Karpas-422 (cell line): Measurements from ENCODE around the gene METTL4. TPM values are rescaled to one million over a fixed set of nuclear protein-coding genes. Genes with fewer than 3 reads are reported as not detected.

ENCODE experiments used
- DNase-seq: peaks from one replicate; pipeline ENCODE4 v3.0.0-alpha.2; 2015
- H2AFZ ChIP-seq: fragments of 200-600 bp; sonication (generic); 2 replicates; pipeline ENCODE4 v1.6.1; 2014; ENCODE audit warnings: antibody characterized with exemption, low read length, mixed read lengths
- H3K27ac ChIP-seq: fragments of 200-600 bp; sonication (generic); 2 replicates; pipeline ENCODE4 v1.5.1; 2014; ENCODE audit warnings: mild to moderate bottlenecking, low read length, moderate library complexity
- H3K27me3 ChIP-seq: fragments of 200-600 bp; sonication (generic); 2 replicates; pipeline ENCODE4 v1.6.1; 2014; ENCODE audit warnings: low read length, mixed read lengths
- H3K36me3 ChIP-seq: fragments of 200-600 bp; sonication (generic); 2 replicates; pipeline ENCODE4 v1.6.1; 2014; ENCODE audit warnings: low read length, mixed read lengths; ENCODE audit not compliant: insufficient read depth
- H3K4me1 ChIP-seq: fragments of 200-600 bp; sonication (generic); 2 replicates; pipeline ENCODE4 v1.6.1; 2014; ENCODE audit warnings: mild to moderate bottlenecking, low read length, mixed read lengths
- H3K4me2 ChIP-seq: fragments of 200-600 bp; sonication (generic); 2 replicates; pipeline ENCODE4 v1.6.1; 2014; ENCODE audit warnings: low read length, low read depth, mild to moderate bottlenecking; ENCODE audit not compliant: poor library complexity, severe bottlenecking
- H3K4me3 ChIP-seq: fragments of 200-600 bp; sonication (generic); 2 replicates; pipeline ENCODE4 v1.5.1; 2014; ENCODE audit warnings: mild to moderate bottlenecking, antibody characterized with exemption, low read length, mixed read lengths
- H3K79me2 ChIP-seq: fragments of 200-600 bp; sonication (generic); 2 replicates; pipeline ENCODE4 v1.6.1; 2014; ENCODE audit warnings: mild to moderate bottlenecking, low read length, mixed read lengths
- H3K9ac ChIP-seq: fragments of 200-600 bp; sonication (generic); 2 replicates; pipeline ENCODE4 v1.6.0; 2014; ENCODE audit warnings: low read length
- H3K9me2 ChIP-seq: fragments of 200-600 bp; sonication (generic), shearing (Covaris generic); replicated peaks from 2 replicates; pipeline ENCODE4 v1.6.0; 2014; ENCODE audit warnings: mild to moderate bottlenecking, low read length, moderate library complexity; ENCODE audit not compliant: insufficient read depth
- H3K9me3 ChIP-seq: fragments of 300-700, 200-600 bp; sonication (generic); 2 replicates; pipeline ENCODE4 v1.6.1; 2014; ENCODE audit warnings: low read length, mixed read lengths
- H4K20me1 ChIP-seq: fragments of 200-600 bp; sonication (generic); 2 replicates; pipeline ENCODE4 v1.6.1; 2014; ENCODE audit warnings: mild to moderate bottlenecking, antibody characterized with exemption, low read length, low read depth; ENCODE audit not compliant: insufficient read depth
- total RNA-seq: library from RNA; depleted of rRNA; stranded (reverse); fragments of >200 nt; shearing (Covaris generic); gene quantifications from 2 replicates; pipeline ENCODE4 v1.2.3, GENCODE V29; 2014; ENCODE audit warnings: low replicate concordance

Gene METTL4
- total RNA-seq, 1 experiment from 2014 or later, result 15.8 TPM

GRCh38 chr18:2538844-2539243 lies 32.5 kb downstream of the METTL4 start:
- no peak for DNase-seq
- H3K4me2 ChIP-seq, result peak overlapping the region; percentile 9
- peaks cover 51% of the 10 kb centered on the region for H3K4me1 ChIP-seq
- H3K27ac ChIP-seq, result no peak overlapping the region
- no peaks in the 10 kb centered on the region for H3K9me2 ChIP-seq
- H3K79me2 ChIP-seq, result no peaks in the 10 kb centered on the region
- H2AFZ ChIP-seq, result no peak overlapping the region
- peaks cover 8% of the 10 kb centered on the region; the same call in 1 of the 2 replicates for H3K36me3 ChIP-seq
- H3K4me3 ChIP-seq, result no peak overlapping the region
- H4K20me1 ChIP-seq, result 0 out of 2 replicates have a peak, but pooled peaks cover 10% of the 10 kb centered on the region
- H3K9ac ChIP-seq, result no peak overlapping the region
- H3K27me3 ChIP-seq, result no peaks in the 10 kb centered on the region
- no peaks in the 10 kb centered on the region for H3K9me3 ChIP-seq

DNA sequence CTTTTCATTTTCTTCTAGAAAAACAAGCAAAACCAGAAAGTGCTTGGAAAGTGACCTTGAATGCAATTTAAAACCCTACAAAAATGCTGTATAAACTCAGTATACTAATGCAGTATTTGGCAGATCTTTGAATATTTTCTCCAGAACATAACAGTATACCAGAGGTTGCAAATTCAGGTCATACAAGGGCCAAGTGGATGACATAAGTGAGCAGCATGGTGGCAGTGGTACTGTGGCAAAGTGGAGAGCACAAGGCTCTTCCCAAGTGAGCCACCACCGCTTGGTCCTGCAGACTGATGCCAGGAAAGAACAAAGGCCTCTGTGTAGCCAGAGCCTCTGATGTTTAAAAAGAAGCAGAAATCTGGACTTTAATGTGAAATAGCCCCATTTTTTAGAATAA lies 33.1 kb downstream of the METTL4 start:
- Histone ChIP-seq H3K79me2 (no peaks in the 10 kb centered on the region), H3K4me1 (peaks cover 56% of the 10 kb centered on the region), H3K9me3 (no peaks in the 10 kb centered on the region), H3K4me2 (no peak overlapping the region), H2AFZ (no peak overlapping the region), H3K9me2 (no peaks in the 10 kb centered on the region), H4K20me1 (0 out of 2 replicates have a peak, but pooled peaks cover 10% of the 10 kb centered on the region), H3K36me3 (peaks cover 8% of the 10 kb centered on the region; the same call in 1 of the 2 replicates), H3K27me3 (no peaks in the 10 kb centered on the region), H3K9ac (no peak overlapping the region), H3K27ac (no peak overlapping the region), H3K4me3 (no peak overlapping the region)
- DNase-seq, result no peak

DNA sequence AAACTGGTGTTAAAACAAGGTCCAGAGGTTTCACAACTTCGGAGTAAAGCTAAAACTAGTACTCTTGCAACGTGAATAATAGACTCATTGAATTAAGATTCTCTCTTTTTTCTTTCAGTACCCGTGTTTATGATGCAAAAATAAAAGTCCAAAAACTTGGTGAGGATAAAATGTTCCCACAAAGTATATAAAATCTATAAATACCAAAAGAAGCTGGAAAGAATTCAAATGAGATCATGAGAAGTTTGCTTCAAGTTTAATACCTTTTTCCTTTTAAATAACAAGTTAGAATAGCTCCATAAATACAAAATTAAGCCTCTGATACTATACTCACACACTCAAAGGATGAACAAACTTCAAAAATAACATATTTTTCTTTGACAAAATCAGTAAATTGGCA lies 34.0 kb downstream of the METTL4 start:
- no peaks in the 10 kb centered on the region for H3K79me2 ChIP-seq
- peaks cover 8% of the 10 kb centered on the region; the same call in 1 of the 2 replicates for H3K36me3 ChIP-seq
- H3K4me3 ChIP-seq, result no peak overlapping the region
- 0 out of 2 replicates have a peak, but pooled peaks cover 10% of the 10 kb centered on the region for H4K20me1 ChIP-seq
- no peak for DNase-seq
- H3K9ac ChIP-seq, result no peak overlapping the region
- H3K27ac ChIP-seq, result no peak overlapping the region
- no peak overlapping the region for H2AFZ ChIP-seq
- no peaks in the 10 kb centered on the region for H3K9me3 ChIP-seq
- no peaks in the 10 kb centered on the region for H3K9me2 ChIP-seq
- H3K27me3 ChIP-seq, result no peaks in the 10 kb centered on the region
- no peak overlapping the region for H3K4me2 ChIP-seq
- peaks cover 56% of the 10 kb centered on the region for H3K4me1 ChIP-seq

- Histone ChIP-seq H3K36me3 (peaks cover 8% of the 10 kb centered on the region; the same call in 1 of the 2 replicates), H3K27ac (peak overlapping the region; percentile 79), H2AFZ (no peak overlapping the region), H3K9me3 (no peaks in the 10 kb centered on the region), H4K20me1 (0 out of 2 replicates have a peak, but pooled peaks cover 10% of the 10 kb centered on the region), H3K4me3 (peak overlapping the region; percentile 6), H3K79me2 (no peaks in the 10 kb centered on the region), H3K9me2 (no peaks in the 10 kb centered on the region), H3K27me3 (no peaks in the 10 kb centered on the region), H3K9ac (no peak overlapping the region), H3K4me2 (peak overlapping the region; percentile 67), H3K4me1 (peaks cover 53% of the 10 kb centered on the region)
- DNase-seq, result no peak
Observed at GRCh38 chr18:2536493-2536892, 34.8 kb downstream of the METTL4 start.

GRCh38 chr18:2536063-2536462 lies 35.2 kb downstream of the METTL4 start:
- H3K4me2 ChIP-seq, result peak overlapping the region; percentile 67
- peak overlapping the region; percentile 79 for H3K27ac ChIP-seq

GRCh38 chr18:2535419-2535910 lies 35.8 kb downstream of the METTL4 start:
- peak overlapping the region; percentile 67 for H3K4me2 ChIP-seq
- peaks cover 4% of the 10 kb centered on the region; the same call in 1 of the 2 replicates for H3K36me3 ChIP-seq
- H2AFZ ChIP-seq, result no peak overlapping the region

More at GRCh38 chr18:2536063-2536462, 35.2 kb downstream of the METTL4 start:
- Histone ChIP-seq H3K9ac (no peak overlapping the region), H4K20me1 (0 out of 2 replicates have a peak, but pooled peaks cover 10% of the 10 kb centered on the region), H3K9me2 (no peaks in the 10 kb centered on the region), H3K36me3 (peaks cover 8% of the 10 kb centered on the region; the same call in 1 of the 2 replicates), H2AFZ (no peak overlapping the region), H3K4me3 (peak overlapping the region; percentile 23), H3K27me3 (no peaks in the 10 kb centered on the region), H3K4me1 (peaks cover 53% of the 10 kb centered on the region), H3K79me2 (no peaks in the 10 kb centered on the region), H3K9me3 (no peaks in the 10 kb centered on the region)
- peak; percentile 58 for DNase-seq

GRCh38 chr18:2534906-2535305 lies 36.4 kb downstream of the METTL4 start:
- no peaks in the 10 kb centered on the region for H3K79me2 ChIP-seq
- peak overlapping the region; percentile 23 for H3K4me3 ChIP-seq
- peaks cover 62% of the 10 kb centered on the region for H3K4me1 ChIP-seq
- no peaks in the 10 kb centered on the region for H3K9me2 ChIP-seq
- H3K4me2 ChIP-seq, result peak overlapping the region; percentile 67
- no peaks in the 10 kb centered on the region for H3K27me3 ChIP-seq
- 0 out of 2 replicates have a peak overlapping the region, but pooled peaks have one; percentile 8 for H3K9ac ChIP-seq
- no peaks in the 10 kb centered on the region for H3K9me3 ChIP-seq
- H2AFZ ChIP-seq, result no peak overlapping the region
- peak overlapping the region; percentile 79 for H3K27ac ChIP-seq
- DNase-seq, result peak; percentile 58
- H3K36me3 ChIP-seq, result peaks cover 4% of the 10 kb centered on the region; the same call in 1 of the 2 replicates
- H4K20me1 ChIP-seq, result 0 out of 2 replicates have a peak, but pooled peaks cover under 1% of the 10 kb centered on the region

More at GRCh38 chr18:2535419-2535910, 35.8 kb downstream of the METTL4 start:
- H3K27ac ChIP-seq, result peak overlapping the region; percentile 79
- peaks cover 59% of the 10 kb centered on the region for H3K4me1 ChIP-seq
- 0 out of 2 replicates have a peak overlapping the region, but pooled peaks have one; percentile 8 for H3K9ac ChIP-seq
- H3K27me3 ChIP-seq, result no peaks in the 10 kb centered on the region
- no peaks in the 10 kb centered on the region for H3K9me3 ChIP-seq
- peak; percentile 83 for DNase-seq
- 0 out of 2 replicates have a peak, but pooled peaks cover 6% of the 10 kb centered on the region for H4K20me1 ChIP-seq
- no peaks in the 10 kb centered on the region for H3K79me2 ChIP-seq
- peak overlapping the region; percentile 23 for H3K4me3 ChIP-seq
- H3K9me2 ChIP-seq, result no peaks in the 10 kb centered on the region

GRCh38 chr18:2532797-2533196 lies 38.5 kb downstream of the METTL4 start:
- Histone ChIP-seq H3K9me2 (no peaks in the 10 kb centered on the region), H3K4me2 (no peak overlapping the region), H4K20me1 (no peaks in the 10 kb centered on the region), H3K79me2 (no peaks in the 10 kb centered on the region), H3K36me3 (no peaks in the 10 kb centered on the region), H3K9ac (no peak overlapping the region), H3K4me1 (peaks cover 50% of the 10 kb centered on the region), H2AFZ (no peak overlapping the region), H3K4me3 (no peak overlapping the region), H3K27ac (no peak overlapping the region), H3K27me3 (no peaks in the 10 kb centered on the region), H3K9me3 (no peaks in the 10 kb centered on the region)
- DNase-seq, result no peak
